ENCODE measurements around the gene F3. TPM values are rescaled to one million over a fixed set of nuclear protein-coding genes. Genes with fewer than 3 reads are reported as not detected.

F3 gene
- total and polyA plus RNA-seq, 2 donors (not counting 1 experiment from before 2014, with no cell fraction given): 0.25 TPM; not detected in 1

- TF ChIP-seq CTCF (IDR thresholded peaks at IDR 0.05) (no peak), EZH2 (IDR thresholded peaks at IDR 0.05; ENCODE audit: borderline replicate concordance, insufficient read depth, low read depth, low read length, poor library complexity, severe bottlenecking) (no peak)
- H3K4me2 ChIP-seq (replicated peaks; ENCODE audit: low read depth, low read length, poor library complexity, severe bottlenecking): no peak overlapping the region
- H3K9me3 Mint-ChIP-seq (ENCODE audit: insufficient read depth): no peaks in the 10 kb centered on the region
- no peaks in the 10 kb centered on the region for H3K36me3 ChIP-seq (replicated peaks in 1 of 2; ENCODE audit: control extremely low read depth in 1 of 2, control insufficient read depth in 1 of 2, extremely low read depth in 1 of 2, insufficient read depth in 2 of 2, low read length in 1 of 2)
- H3K4me1 Mint-ChIP-seq: peaks cover 16% of the 10 kb centered on the region
- no peaks in the 10 kb centered on the region for H3K79me2 ChIP-seq (ENCODE audit: control insufficient read depth, insufficient read depth, low read length)
- intact Hi-C loops (cut with micrococcal nuclease): no loop called here
- peaks cover 17% of the 10 kb centered on the region in 2 donors for H3K4me1 ChIP-seq (ENCODE audit: control insufficient read depth in 2 of 2, insufficient read depth in 2 of 2, low read length in 2 of 2)
- ChIA-PET POLR2A (no interaction called here), CTCF (no interaction called here)
- no peak for ATAC-seq (ENCODE audit: low read depth)
- H3K9me3 ChIP-seq (ENCODE audit: control extremely low read depth in 1 of 3, control insufficient read depth in 2 of 3, insufficient read depth in 1 of 3, low read length in 2 of 3): peaks cover 0 to 14% (median 0%) of the 10 kb centered on the region in 3 donors
- no peak overlapping the region for H3K9ac ChIP-seq (ENCODE audit: low read length)
- H3K27me3 ChIP-seq (replicated peaks in 1 of 4; ENCODE audit: control extremely low read depth in 1 of 4, control insufficient read depth in 3 of 4, insufficient read depth in 4 of 4, low read length in 3 of 4): peaks cover 0 to 33% (median 19%) of the 10 kb centered on the region in 4 experiments
- 81% methylated on average over 4 of the region's 6 CpGs for WGBS (ENCODE audit: insufficient coverage)
- H3K27ac Mint-ChIP-seq: no peak overlapping the region
- no peak overlapping the region for H3K4me3 Mint-ChIP-seq
- H3K4me3 ChIP-seq (ENCODE audit: control extremely low read depth in 1 of 5, extremely low read depth in 1 of 5, insufficient read depth in 1 of 5, low read depth in 2 of 5, low read length in 4 of 5): no peak overlapping the region
- peaks cover 48% of the 10 kb centered on the region for H3K27me3 Mint-ChIP-seq
- DNase-seq: no peak
- H3K27ac ChIP-seq (ENCODE audit: low read length in 2 of 2): no peak overlapping the region
- no peak overlapping the region for H2AFZ ChIP-seq (ENCODE audit: insufficient read depth, low read depth, low read length, poor library complexity, severe bottlenecking)
- H4K20me1 ChIP-seq (ENCODE audit: control insufficient read depth, insufficient read depth, low read length, poor library complexity, severe bottlenecking): no peaks in the 10 kb centered on the region
These were observed 3.2 kb downstream of the F3 start for GRCh38 chr1:94538243-94538827.

GRCh38 chr1:94537254-94537653 lies 4.3 kb downstream of the F3 start:
- Mint-ChIP-seq H3K4me1 (peaks cover 9% of the 10 kb centered on the region), H3K9me3 (ENCODE audit: insufficient read depth) (no peaks in the 10 kb centered on the region), H3K27ac (no peak overlapping the region), H3K27me3 (peaks cover 44% of the 10 kb centered on the region), H3K4me3 (no peak overlapping the region)
- POLR2A ChIA-PET: no interaction called here
- Histone ChIP-seq H4K20me1 (ENCODE audit: control insufficient read depth, insufficient read depth, low read length, poor library complexity, severe bottlenecking) (no peaks in the 10 kb centered on the region), H3K9me3 (ENCODE audit: control extremely low read depth in 1 of 3, control insufficient read depth in 2 of 3, insufficient read depth in 1 of 3, low read length in 2 of 3) (peaks cover 0 to 13% (median 0%) of the 10 kb centered on the region in 3 donors), H3K27ac (ENCODE audit: low read length in 2 of 2) (no peak overlapping the region), H2AFZ (ENCODE audit: insufficient read depth, low read depth, low read length, poor library complexity, severe bottlenecking) (no peak overlapping the region), H3K4me3 (ENCODE audit: control extremely low read depth in 1 of 5, extremely low read depth in 1 of 5, insufficient read depth in 1 of 5, low read depth in 2 of 5, low read length in 4 of 5) (no peak overlapping the region), H3K9ac (ENCODE audit: low read length) (no peak overlapping the region), H3K4me1 (ENCODE audit: control insufficient read depth in 2 of 2, insufficient read depth in 2 of 2, low read length in 2 of 2) (peaks cover 14% of the 10 kb centered on the region in 2 donors), H3K4me2 (replicated peaks; ENCODE audit: low read depth, low read length, poor library complexity, severe bottlenecking) (no peak overlapping the region), H3K36me3 (replicated peaks in 1 of 2; ENCODE audit: control extremely low read depth in 1 of 2, control insufficient read depth in 1 of 2, extremely low read depth in 1 of 2, insufficient read depth in 2 of 2, low read length in 1 of 2) (no peaks in the 10 kb centered on the region), H3K79me2 (ENCODE audit: control insufficient read depth, insufficient read depth, low read length) (no peaks in the 10 kb centered on the region), H3K27me3 (replicated peaks in 1 of 4; ENCODE audit: control extremely low read depth in 1 of 4, control insufficient read depth in 3 of 4, insufficient read depth in 4 of 4, low read length in 3 of 4) (peaks cover 0 to 31% (median 17%) of the 10 kb centered on the region in 4 experiments)
- TF ChIP-seq CTCF (IDR thresholded peaks at IDR 0.05): no peak
- no peak for TF ChIP-seq EZH2 (IDR thresholded peaks at IDR 0.05; ENCODE audit: borderline replicate concordance, insufficient read depth, low read depth, low read length, poor library complexity, severe bottlenecking)
- CTCF ChIA-PET: no interaction called here
- intact Hi-C loops (cut with micrococcal nuclease): no loop called here
- DNase-seq (no peak), ATAC-seq (ENCODE audit: low read depth) (no peak)
- WGBS (ENCODE audit: insufficient coverage): 100% methylated on average over 2 of the region's 6 CpGs

Measured in B cell (primary cell).